ENCODE results near the gene TCF3.

The TCF3 gene

DNA sequence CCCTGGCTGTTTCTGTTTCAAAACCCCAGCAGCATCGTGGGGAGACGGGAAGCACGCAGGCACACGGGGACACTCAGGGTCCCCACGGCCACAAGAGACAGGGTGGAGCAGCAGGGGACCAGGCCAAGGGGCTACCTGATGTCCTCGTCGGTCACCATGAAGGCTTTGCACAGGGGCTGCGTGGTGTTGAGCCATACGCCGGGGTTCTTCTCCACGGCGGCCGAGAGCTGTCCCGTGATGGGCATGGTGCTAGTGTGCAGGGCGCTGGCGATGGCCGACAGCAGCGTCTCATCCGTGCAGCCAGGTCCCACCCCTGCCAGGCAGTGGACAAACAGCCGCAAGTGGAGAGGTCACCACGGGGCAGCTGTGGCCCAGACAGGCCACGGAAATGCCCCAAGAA lies 71.5 kb downstream of the TCF3 start:
- no peak for DNase-seq (ENCODE audit: low read depth in 2 of 2)

DNA sequence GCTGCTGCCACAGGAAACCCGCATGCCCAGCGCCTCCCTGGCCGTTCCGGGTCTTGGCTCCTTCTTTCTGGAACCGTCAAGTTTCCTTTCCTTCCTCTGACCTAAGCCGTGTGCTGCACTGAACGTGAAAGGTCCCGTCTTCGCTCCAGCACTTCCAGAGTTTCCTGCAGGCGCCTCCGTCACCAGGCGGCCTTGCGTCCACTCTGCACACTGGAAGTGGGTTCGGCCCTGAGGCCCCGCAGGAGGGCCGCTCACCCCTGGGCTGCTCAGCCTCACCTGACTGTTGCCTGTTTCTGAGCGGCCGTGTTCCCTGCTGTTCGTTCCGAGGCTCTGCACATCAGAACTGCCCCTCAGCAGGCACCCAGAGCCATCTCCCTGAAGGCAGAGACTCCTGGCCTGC lies 72.0 kb downstream of the TCF3 start:
- DNase-seq (ENCODE audit: low read depth in 2 of 2): no peak

DNA sequence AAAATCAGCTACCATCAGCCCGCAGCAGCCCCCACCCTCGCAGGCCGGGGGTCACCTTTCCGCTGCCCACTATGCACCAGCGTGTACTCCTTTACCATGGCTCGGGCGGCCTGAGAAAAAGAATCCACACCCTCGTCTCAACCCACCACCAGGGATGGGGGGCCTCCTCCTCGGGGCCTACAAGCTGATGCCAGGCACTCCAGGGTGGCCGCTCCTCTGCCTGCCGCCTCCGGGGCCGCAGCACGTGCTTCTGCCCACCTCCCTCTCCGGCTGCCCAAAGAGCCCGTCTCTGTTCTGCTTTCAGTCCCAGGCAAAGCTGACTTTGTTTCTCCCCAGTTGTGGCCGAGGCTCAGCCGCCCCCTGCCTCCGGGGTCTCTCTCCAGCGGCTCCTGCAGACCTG lies 73.2 kb downstream of the TCF3 start:
- DNase-seq (ENCODE audit: low read depth in 2 of 2): no peak

DNA sequence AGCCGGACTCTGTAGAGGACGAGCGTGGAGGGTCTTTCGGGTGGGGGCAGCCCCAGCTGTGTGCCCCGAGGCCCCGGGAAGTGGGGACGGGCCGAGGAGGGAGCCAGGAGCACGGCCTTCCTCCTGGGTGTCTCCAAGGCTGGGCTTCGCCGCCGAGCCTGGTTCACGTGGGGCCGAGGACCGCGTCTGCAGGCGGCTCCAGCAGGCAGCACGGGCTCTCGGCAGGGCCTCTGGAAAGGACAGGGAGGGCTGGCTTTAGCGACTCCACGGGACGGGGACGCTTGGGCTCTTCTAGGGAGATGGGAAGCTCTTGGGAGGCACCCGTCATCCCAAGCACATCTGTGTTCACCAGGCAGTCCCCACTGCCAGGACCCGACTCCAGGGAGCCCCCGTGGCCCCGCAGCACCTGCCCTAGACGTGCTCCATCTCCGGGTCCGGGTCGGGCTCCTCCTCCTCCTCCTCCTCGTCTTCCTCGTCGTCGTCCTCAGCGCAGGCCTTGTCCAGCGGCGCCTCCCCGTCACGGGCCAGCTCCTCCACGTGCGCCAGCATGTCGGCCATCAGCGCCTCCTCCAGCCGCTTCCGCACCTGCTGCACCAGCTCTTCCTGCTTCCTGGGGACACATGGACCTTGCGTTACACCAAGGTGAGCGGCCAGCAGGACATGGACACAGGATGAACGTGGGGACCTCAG lies 74.3 kb downstream of the TCF3 start:
- DNase-seq (ENCODE audit: low read depth in 2 of 2): no peak

DNA sequence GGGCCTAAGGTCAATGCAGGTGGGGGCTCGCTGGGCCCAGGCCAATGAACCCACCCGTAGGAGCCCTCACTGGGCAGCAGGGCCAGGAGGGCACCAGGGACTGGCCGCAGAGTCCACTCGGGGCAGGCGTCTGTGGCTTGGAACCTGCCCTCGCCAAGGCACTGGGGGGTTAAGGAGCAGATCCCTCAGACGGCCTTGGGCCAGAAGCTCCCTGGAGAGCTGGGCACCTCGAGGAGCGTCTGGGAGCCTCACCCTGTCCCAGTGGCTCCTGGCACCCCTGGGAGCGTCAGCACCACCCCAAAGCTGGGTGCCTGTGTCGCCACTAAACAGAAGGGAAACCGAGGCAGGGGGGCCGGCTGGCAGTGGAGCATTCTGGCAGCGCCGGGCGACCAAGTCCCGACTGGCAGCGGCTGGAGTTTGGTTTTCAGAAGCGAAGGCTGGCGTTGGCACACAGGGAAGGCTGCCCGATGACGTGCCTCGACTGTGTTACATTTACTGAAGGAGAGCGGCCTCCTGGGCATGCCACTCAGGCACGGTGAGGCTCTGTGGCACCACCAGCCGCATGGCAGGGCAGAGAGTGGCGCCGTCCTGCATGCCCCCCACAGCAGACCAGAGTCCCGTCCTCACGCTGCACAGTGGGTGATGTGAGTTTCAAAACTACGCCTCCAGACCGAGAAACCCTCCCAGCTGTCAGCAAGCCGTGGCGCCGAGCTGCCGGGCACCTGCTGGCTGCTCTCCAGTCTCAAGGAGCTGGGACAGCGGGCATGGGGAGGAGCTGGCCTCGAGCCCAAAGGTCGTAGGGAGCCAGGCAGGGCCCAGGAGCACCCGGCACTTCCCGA lies 75.1 kb downstream of the TCF3 start:
- DNase-seq (ENCODE audit: low read depth in 2 of 2): no peak

DNA sequence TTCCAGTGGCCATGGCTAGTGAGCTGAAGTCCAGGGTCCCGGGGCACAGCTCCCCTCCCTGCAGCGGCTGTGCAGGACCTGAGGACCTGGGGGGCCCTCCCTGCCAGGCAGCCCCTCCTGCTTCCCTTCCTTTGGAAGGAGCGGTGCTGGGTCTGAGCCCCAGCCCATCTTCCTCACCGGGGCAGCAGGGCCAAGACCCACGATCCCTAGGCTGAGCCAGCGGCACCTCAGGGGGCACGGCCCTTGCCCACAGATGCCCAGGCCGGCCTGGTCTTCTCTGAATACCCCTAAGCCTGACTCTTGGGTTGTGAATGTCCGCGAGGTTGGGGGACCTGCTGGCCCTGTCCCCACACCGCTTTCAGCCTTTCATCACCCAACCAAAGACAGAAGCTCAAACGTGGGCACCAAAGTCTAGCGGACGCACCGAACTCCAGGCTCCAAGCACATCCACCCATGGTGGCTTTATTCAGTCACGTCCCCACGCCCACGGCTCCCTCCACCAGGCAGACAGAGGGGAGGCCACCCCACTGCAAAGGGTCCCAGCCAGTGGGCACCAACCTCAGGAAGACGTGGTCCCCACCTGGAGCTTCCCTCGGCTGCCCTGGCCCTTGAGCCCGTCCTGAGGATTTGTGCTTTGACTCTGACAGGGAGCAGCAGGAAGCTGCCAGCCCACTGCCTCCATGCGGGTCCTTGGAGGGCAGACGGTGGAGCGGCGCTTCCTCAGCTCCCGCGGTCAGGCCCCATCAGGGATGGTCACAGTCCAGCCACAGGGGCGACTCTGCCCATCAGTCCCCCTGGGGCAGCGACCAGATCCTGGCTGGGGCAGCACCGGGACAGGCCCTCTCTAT lies 75.9 kb downstream of the TCF3 start:
- no peak for DNase-seq (ENCODE audit: low read depth in 2 of 2)

DNA sequence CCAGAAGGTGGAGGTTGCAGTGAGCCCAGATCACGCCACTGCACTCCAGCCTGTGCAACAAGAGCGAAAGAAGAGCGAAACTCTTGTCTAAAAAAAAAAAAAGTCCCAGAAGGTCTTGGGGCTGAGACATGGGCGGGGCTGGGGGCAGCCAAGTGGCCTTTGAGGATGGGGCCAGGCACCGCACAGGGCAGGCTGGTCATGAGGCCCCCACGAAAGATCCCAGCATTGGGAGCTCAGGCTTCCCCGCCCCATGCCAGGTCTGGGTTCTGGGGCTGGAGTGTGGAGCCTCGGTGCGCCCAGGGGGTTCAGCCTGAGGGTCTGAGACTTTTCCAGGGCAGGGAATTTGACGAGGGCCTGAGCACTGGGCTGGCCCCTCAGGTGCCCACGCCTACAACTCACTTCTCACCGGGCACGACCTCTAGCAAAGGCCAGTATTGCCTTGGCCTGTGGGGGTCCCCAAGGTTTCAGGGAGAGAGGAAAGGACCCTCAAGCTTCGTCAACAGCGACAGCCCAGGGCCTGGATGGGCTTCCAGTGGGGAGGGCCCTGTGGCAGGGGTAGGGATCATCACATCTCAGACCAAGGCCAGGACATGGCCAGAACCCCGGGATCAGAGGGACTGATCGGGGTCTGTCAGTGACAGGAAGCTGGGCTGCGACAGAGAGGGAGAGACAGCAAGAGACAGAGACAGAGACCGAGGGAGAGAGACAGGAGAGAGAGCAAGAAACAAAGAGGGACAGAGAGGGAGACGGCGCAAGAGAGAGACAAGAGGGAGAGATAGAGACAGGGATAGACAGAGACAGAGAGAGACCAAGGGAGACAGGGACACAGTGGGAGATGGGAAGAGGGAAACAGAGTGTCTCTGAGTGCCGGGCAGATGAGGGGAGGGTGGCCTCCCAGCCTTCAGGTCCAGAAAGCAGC lies 76.8 kb downstream of the TCF3 start:
- no peak for DNase-seq (ENCODE audit: low read depth in 2 of 2)

DNA sequence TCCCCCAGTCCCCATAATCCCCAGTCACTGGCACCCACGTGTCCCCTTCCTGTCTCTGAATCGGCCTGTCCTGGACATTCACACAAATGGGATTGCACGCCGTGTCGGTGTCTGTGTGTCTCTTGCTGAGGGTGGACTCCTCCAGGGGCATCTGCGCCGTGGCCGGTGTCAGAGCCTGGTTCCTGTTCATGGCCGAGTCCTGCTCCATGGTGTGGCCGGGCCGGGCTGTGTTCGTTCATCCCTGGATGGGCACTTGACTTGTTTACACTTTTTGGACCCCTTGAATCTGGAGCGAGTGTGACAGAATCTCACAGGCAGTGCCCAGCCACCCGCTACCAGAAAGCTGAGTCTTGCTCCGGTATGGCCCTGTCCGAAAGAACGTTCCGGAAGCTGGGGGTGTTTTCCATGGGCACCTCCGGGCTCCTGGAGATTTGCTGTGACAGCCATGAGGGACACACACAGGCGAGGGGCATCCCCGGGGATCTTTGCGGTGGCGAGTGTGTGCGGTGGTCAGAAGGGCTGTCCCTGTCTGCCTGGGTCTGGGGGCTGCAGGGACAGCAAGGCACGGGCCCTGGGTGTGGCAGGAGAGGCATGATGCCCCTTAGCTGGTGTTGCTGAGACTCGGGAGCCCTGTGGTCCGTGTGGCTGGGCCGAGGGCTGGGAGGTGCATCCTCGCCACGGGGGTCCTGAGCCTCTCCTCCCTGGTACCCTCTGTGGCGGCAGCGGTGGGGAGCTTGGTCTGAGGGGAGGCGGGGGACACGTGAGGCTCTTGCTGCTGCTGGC lies 77.9 kb downstream of the TCF3 start:
- no peak for DNase-seq (ENCODE audit: low read depth in 2 of 2)

DNA sequence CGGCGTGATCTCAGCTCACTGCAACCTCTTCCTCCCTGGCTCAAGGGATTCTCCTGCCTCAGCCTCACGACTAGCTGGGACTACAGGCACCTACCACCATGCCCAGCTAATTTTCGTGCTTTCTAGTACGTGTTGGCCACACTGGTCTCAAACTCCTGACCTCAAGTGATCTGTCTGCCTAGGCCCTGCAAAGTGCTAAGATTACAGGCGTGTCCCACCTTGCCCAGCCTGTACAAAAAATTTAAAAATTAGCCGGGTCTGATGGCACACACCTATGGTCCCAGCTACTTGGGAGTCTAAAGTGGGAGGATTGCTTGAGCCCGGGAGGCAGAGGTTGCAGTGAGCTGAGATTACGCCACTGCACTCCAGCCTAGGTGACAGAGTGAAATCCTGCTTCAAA lies 79.6 kb downstream of the TCF3 start:
- no peak for DNase-seq (ENCODE audit: low read depth in 2 of 2)

DNA sequence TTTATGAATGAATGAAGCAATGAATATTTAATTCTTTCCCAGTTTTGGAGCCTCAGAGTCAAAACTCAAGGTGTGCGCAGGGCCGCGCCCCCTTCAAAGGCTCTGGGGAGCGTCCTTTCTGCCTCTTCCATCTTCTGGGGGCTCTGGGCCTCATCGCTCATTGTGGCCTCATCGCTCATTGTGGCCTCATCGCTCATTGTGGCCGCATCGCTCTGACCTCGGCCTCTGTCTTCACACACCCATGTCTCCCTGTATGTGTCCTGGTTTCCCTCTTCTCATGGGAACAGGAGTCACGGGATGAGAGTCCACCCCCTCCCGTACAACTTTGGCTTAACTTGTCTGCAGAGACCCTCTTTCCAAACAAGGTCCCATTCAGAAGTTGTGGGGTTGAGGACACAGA lies 81.1 kb downstream of the TCF3 start:
- DNase-seq (ENCODE audit: low read depth in 2 of 2): no peak

DNA sequence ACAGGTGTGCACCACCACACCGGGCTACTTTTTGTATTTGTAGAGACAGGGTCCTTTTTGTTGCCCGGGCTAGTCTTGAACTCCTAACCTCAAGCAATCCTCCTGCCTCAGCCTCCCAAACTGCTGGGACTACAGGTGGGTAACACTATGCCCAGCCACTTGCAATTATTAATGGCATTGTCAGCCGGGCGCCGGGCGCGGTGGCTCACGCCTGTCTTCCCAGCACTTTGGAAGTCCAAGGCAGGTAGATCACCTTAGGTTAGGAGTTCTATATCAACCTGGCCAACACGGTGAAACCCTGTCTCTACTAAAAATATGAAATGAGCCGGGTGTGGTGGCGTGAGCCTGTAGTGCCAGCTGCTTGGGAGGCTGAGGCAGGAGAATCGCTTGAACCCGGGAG lies 81.6 kb downstream of the TCF3 start:
- no peak for DNase-seq (ENCODE audit: low read depth in 2 of 2)

DNA sequence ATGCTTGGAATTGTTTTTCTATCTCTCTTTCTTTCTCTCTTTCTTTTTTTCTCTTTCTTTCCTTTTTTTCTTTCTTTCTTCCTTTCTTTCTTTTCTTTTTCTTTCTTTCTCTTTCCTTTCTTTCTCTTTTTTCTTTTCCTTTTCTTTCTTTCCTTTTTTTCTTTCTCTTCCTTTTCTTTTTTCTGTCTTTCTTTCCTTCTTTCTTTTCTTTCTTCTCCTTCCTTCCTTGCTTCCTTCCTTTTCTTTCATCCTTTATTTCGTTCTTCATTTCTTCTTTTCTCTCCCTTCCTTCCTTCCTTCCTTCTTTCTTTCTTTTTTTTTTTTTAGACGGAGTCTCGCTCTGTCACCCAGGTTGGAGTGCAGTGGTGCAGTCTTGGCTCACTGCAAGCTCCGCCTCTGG lies 82.4 kb downstream of the TCF3 start:
- no peak for DNase-seq (ENCODE audit: low read depth in 2 of 2)

DNA sequence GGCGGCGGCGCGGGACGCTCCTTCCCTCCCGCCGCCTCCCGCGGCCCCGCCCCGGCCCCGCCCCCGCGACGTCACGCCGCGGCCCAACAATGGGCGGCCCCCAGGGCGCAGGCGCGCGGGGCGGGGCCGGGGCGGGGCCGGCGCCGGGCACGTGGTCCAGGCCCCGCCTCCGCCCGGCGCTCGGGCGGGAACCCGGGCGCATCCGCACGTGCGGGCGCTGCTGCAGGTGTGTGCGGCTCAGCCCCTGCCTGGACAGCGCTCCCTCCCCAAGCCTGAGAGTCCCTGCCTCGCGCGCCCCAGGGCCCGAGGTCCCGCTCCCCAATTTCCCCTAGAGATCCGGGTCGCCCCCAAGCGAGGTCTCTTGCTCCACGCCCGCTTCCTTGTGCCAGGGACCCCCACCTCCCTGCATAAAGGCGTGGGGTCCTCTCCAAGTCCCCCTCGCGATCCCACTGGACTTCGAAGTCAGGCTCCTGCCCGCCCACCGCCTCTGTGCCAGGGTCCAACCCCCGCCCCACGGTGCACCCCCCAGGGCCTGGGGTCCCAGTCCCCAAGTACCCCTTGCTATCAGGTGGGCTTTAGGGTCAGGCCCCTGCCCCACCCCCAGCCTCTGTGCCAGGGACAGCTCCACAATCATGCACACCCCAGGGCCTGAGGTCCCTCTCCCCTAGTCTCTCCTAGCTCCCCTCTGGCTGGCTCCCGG lies 83.9 kb downstream of the TCF3 start, which contains the start of gene MEX3D:
MEX3D (minus strand) TSS at position 6 of the 700 bp plus-strand sequence. CDS start 267 bp downstream, outside the sequence.
- DNase-seq (ENCODE audit: low read depth in 2 of 2): peak; percentile 68 to 73

DNA sequence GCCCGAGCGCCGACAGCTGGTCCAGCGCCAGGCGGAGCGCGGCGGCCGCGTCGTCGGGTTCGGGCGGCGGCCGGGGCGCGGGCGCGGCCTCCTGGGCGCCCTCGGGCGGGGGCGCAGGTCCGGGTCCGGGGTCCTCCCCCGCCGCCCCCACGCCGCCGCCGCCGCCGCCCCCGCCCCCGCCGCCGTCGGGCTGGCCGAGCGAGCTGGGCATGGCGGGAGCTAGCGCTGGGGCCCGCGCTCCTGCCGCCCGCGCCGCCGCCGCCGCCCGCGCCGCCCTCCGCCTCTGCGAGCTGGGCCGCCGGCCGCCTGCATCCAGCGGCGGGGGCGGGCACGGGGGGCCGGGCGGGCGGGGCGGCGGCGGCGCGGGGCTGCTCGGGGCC lies 84.6 kb downstream of the TCF3 start:
- DNase-seq (ENCODE audit: low read depth in 2 of 2): no peak

DNA sequence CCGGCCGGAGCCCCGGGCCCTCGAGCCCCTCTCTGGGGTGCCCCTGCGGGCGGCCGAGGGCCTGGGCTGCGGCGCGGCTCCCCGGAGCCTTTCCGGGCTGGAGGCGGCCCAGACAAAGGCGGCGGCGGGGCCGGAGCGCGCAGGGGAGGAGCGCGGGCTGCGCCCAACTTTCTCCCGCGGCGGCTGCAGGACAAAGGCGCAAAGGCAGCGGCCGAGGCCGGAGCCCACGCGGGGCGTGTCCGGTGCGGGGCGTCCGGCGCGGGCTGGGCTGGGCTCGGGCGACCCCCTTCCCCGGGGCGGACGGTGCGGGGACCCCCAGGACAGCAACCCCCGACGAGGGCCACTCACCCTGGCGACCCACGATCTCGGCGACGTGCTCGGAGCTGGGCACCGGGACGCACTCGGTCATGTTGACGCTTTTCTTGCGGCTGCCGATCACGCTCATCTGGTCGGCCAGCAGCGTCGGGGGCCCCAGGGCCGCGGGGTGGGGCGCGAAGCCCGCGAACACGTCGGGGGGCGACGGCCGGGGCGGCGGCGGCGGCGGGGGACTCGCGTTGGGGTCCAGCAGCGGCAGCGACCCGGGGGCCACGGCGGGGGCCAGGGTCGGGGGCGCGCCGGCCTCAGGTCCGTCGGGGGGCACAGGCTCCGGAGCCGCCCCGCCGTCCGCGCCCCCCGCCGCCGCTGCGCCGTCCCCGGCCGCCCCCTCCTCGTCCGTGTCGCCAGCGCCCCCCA lies 85.1 kb downstream of the TCF3 start:
- DNase-seq (ENCODE audit: low read depth in 2 of 2): no peak

DNA sequence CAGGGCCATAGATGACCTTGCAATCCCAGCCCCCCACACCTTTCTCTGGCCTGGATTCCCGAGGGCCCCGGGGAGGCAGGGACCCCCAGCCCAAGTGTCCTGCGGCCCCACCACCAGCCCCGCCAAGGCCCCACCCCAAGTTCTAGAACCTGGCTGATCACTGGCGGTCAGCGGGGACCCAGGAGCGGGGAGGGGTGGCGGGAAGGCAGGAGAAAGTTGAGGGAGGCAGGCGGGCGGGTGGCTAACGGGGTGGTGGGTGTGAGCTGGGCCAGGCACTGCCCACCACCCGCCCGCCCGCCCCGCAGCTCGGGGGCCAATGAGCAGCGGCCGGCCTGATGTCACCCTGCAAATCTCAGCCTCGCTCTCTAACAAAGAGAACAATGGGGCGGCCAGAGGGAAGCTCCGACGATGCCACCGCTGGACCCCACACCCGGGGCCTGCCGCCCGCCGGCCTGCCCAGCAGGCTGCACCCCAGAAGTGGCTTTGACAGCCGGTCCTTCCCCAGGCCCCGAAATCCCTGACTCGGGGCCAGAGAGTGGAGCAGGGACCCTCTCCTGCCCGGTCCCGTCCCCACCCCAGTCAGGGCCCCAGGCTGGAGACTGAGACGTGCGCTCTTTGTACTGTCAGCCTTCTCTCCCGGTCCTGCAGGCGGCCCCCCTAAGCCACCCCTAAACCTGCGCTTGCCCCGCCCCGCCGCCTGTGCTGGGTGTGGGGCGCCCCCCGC lies 85.9 kb downstream of the TCF3 start:
- DNase-seq (ENCODE audit: low read depth in 2 of 2): no peak

DNA sequence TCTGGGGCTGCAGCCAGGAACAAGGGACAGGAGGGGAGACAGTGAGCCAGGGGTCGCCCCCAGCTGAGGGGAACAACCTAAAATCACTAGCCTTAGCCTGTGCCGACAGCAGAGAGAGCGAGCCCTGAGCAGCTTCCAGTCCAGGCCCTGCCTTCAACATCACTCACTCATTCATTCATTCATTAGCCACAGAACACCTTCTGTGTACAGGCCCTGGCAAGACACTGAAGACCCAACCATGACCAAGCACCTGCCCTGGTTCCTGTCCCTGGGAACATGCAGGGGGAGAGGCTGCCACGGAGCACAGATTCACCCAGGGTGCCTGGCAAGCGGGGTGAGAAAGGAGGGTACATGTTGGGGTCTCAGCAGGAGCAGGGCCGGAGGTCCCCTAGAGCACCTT lies 89.2 kb downstream of the TCF3 start:
- DNase-seq (ENCODE audit: low read depth in 2 of 2): no peak

DNA sequence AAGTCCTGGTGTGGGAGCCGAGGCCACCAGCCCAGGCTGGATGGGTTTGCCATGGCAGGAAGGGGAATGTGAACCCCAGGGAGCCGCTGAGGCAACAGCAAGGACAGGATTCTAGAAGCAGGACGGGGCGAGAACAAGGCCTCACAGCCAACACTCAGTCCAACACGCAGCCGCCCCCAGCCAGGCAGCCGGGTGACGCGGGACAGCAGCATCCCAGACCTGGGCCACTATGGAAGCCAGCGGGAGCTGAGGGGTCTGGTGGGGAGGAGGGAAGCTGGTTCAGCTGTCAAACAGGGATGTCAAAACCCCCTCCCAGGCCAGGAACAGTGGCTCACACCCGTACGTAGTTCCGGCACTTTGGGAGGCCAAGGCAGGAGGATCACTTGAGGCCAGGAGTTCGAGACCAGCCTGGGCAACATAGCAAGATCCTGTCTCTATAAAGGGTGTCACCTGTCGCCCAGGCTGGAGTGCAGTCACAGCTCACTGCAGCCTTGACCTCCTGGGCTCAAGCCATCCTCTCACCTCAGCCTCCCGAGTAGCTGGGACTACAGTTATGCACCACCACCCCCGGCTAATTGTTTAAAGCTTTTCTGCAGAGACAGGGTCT lies 91.1 kb downstream of the TCF3 start:
- DNase-seq (ENCODE audit: low read depth in 2 of 2): no peak
